Spleen (tissue), 7 donors: ENCODE results near the gene ME3.

ENCODE experiments used
- CTCF ChIP-seq, 11 experiments: fragments of 200-600 bp in 7 of 11; fragments of 450-650 bp in 4 of 11; sonication (generic) in 4 of 11; IDR thresholded peaks in 8 of 11; conservative IDR thresholded peaks in 3 of 11; 1 replicate in 7 of 11; 2 replicates in 4 of 11; pipeline versions ENCODE4 v1.4.0 to v1.8.0; 2016 to 2021; ENCODE audit warnings: antibody characterized with exemption in 11 of 11, inconsistent platforms in 4 of 11, mild to moderate bottlenecking in 1 of 11
- POLR2A ChIP-seq, 3 donors: fragments of 450-650 bp; IDR thresholded peaks; one replicate each; pipeline ENCODE4 v1.5.1; 2017; ENCODE audit warnings: antibody characterized with exemption in 3 of 3, mild to moderate bottlenecking in 1 of 3
- donor health status: DM: no; HTN: no; CAD: no; lungs with moderate emphysema.
- donor health status: DM: no; HTN: no; CAD: no.
- donor health status: DM: no; HTN: no; CAD: no.

GRCh38 chr11:86442827-86443226, 229.6 kb downstream of the ME3 start:
- TF ChIP-seq POLR2A (IDR thresholded peaks at IDR 0.05) (no peak), CTCF (IDR thresholded peaks at IDR 0.05 in 8 of 11, conservative IDR thresholded peaks at IDR 0.05 in 3 of 11) (no peak)
